HG03521 (cell line): ENCODE results near the gene GPHN.

ENCODE experiments used
- ATAC-seq: cut with Tn5 transposase; IDR thresholded peaks from one replicate; pipeline ENCODE4 v1.9.1; 2021; ENCODE audit warnings: mild to moderate bottlenecking, moderate library complexity; ENCODE audit not compliant: unreplicated experiment

The GPHN gene

GRCh38 chr14:66507722-66508546, at the start of gene GPHN:
Gene GPHN, plus strand, starts transcription at chr14:66508147.
- ATAC-seq, result peak; percentile 83

GRCh38 chr14:66459603-66460002, 48.3 kb upstream of the GPHN start:
- no peak for ATAC-seq

- ATAC-seq, result no peak
These were observed 43.7 kb upstream of the GPHN start for GRCh38 chr14:66464261-66464660.

GRCh38 chr14:66468778-66469367, 39.1 kb upstream of the GPHN start:
- no peak for ATAC-seq

GRCh38 chr14:66471584-66471983, 36.4 kb upstream of the GPHN start:
- no peak for ATAC-seq

- no peak for ATAC-seq
These were observed 35.7 kb upstream of the GPHN start for GRCh38 chr14:66472251-66472650.

- no peak for ATAC-seq
These were observed 34.7 kb upstream of the GPHN start for GRCh38 chr14:66473223-66473622.

GRCh38 chr14:66476964-66477363, 31.0 kb upstream of the GPHN start:
- no peak for ATAC-seq

- no peak for ATAC-seq
These were observed 30.4 kb upstream of the GPHN start for GRCh38 chr14:66477567-66477966.

- ATAC-seq, result no peak
These were observed 25.1 kb upstream of the GPHN start for GRCh38 chr14:66482873-66483272.

- ATAC-seq, result no peak
These were observed 24.6 kb upstream of the GPHN start for GRCh38 chr14:66483322-66483721.

- ATAC-seq, result no peak
These were observed 22.9 kb upstream of the GPHN start for GRCh38 chr14:66485029-66485428.

- ATAC-seq, result no peak
These were observed 22.0 kb upstream of the GPHN start, which contains the start of gene CCDC196 for GRCh38 chr14:66485910-66486421. Gene CCDC196, plus strand, starts transcription at chr14:66486371. Its CDS starts 132 bp downstream, at chr14:66486503.

- ATAC-seq, result no peak
These were observed 20.8 kb upstream of the GPHN start for GRCh38 chr14:66487164-66487563.

- no peak for ATAC-seq
These were observed 17.5 kb upstream of the GPHN start for GRCh38 chr14:66490143-66491111.

GRCh38 chr14:66493750-66494149, 14.2 kb upstream of the GPHN start:
- ATAC-seq, result no peak

- ATAC-seq, result peak; percentile 61
These were observed 12.5 kb upstream of the GPHN start for GRCh38 chr14:66495218-66496098.

- ATAC-seq, result no peak
These were observed 11.6 kb upstream of the GPHN start for GRCh38 chr14:66496188-66496807.

GRCh38 chr14:66496911-66497310, 11.0 kb upstream of the GPHN start:
- no peak for ATAC-seq

GRCh38 chr14:66498311-66498710, 9.6 kb upstream of the GPHN start:
- no peak for ATAC-seq
